Non-pigmented ciliary epithelial cell (primary cell): Measurements from ENCODE around the gene HS3ST3B1.

Experiments used
- DNase-seq: peaks from one replicate; pipeline ENCODE4 v3.0.0-alpha.2; 2010; ENCODE audit warnings: low read depth

Gene HS3ST3B1

DNA sequence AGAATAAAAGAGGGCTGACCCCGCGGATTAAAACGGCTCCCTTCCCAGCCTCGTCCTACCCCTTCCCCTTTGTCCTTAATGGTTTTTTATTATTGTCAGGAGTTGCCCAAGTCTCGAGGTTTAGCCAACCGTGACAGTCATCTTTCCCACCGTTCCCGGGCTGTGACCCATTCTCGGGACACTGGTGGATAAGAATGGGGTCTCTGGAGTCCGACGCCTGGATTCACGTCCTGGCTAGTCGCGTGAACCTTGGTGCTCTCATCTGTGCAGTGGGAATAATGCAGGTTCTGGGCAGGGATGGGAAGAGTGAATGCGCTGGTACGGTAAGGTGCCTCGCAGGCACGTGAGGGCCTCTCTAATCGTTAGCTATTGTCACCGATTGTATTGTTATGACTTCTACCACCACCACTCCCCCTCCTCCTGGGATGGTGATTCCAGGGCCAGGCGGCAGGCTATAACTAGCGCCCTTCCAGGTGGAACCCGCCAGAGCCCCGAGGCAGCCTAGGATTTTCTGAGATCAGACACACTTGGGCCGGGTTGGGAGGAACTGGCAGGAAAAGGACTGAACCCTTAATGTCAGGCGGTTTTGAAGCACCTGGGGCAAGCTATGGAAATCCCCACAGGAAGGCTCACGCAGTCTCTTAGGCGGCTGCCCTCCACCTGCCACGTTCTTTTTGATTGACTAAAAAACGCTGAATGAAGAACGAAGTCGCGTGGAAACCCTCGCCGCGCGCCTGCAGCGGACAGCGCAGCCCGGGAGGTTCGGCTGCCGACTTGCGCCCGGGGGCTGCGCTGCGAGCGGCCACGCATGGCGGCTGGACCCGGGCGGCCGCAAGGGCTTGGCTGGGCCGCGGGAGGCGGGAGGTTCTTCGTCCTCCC lies 2.7 kb downstream of the HS3ST3B1 start:
- no peak for DNase-seq

DNA sequence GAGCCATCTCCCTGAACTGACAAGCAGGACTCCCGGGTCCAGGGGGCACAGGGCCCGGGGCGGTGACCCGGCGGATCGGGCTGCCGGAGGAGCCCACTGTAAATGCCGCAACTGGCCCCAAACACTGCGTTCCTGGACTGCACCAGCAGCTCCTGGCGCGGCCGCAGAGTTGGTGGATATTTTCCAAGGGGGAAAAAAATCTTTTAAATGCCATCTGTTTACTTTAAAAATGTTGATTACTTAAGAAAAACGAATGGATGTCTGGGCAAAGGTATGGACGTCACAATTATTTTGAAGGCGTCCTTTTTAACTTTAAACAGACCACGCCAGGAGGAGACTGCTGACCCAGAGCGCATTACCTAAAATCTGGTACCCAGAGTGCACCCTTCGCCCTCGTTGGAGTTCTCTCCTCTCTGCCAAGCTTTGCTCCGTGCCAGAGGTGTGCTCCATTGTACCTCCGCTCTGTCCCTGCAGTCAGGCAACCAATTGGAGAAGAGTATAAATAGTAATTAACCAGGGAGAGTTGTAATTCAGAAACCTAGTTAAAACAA lies 3.4 kb downstream of the HS3ST3B1 start:
- DNase-seq, result no peak

DNA sequence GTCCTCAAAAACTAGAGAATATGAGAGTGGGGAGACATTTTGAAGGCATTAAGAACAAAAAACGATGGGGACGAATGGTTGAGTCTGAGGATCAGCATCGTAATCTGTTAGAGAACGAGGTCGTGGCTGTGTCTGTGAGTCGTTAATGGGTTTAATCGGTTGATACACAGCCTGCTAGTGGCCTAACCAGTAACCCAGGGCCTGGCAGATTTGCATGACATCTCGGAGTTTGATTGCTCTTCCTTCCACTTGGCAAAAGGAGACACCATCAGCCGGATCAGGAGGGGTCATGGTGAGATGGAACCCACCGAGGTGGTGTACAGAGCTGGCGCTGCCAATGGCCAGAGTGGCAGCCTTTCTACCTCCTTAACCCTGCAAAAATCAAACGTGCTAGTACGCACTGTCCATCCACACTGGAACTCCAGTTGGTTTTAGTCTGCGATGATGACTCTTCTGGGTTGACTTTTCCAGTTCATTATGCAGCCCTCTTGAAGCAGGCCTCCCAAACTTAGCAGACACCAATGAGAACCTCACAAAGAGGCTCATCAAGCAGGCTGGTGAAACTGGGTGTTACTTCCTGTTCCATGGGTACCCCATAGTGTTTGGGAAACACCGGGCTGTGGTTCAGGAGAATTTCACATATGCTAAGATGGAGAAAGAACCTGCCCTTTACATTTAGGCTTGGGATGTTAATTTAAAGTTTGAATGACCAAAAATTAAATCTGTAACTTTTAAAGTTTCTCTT lies 4.1 kb downstream of the HS3ST3B1 start:
- DNase-seq, result no peak

- no peak for DNase-seq
These were observed 5.1 kb downstream of the HS3ST3B1 start for GRCh38 chr17:14305785-14306496.

- no peak for DNase-seq
These were observed 5.7 kb downstream of the HS3ST3B1 start for GRCh38 chr17:14306596-14306995.

- DNase-seq, result peak; percentile 70
These were observed 6.7 kb downstream of the HS3ST3B1 start for GRCh38 chr17:14307560-14308024.

- DNase-seq, result no peak
These were observed 7.7 kb downstream of the HS3ST3B1 start for GRCh38 chr17:14308636-14308964.

DNA sequence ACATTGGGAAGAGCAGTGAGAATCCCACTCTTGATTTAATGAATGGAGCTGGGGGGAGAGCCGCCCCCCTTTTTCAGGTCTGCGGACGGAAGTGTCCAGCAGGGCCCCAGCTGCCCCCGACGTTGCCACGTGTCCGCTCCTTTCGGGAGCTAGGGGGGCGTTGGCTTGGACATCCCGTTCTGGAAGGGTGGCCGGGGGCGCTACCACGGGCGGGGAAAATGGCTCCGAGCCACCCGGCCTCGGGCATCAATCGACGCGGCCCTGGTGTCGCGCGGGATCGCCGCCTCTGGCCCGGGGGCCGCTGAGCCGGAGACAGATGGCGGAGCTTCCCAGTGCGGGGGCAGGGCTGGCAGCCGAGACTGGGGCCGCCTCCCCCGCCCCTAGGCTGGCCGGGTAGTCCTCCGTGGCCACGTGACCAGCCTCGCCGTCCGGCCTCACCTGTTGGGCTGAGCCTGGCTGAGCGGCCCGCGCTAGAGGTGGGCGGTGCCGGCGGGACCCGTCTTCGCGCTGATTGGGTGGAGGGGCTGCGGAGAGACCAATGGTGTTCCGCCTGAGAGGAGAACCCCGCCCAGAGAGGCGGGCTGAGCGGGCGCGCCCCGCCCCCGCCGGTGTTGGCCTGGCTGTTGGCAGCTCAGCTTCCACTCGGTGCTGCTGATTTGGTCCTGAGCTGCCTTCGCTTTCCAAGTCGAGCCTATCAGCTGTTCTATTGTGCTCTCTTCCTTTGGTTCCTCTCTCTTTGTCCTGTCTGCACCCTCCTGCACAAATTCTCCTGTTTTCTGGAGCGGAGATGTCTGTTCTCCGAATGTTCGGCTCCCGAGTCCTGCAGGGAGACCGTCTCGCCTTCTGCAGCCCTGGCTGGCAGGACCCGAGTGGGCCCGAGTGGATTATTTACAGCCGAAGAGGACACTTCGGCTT lies 8.3 kb downstream of the HS3ST3B1 start:
- peak; percentile 74 for DNase-seq

GRCh38 chr17:14310101-14310500 lies 9.2 kb downstream of the HS3ST3B1 start:
- no peak for DNase-seq

DNA sequence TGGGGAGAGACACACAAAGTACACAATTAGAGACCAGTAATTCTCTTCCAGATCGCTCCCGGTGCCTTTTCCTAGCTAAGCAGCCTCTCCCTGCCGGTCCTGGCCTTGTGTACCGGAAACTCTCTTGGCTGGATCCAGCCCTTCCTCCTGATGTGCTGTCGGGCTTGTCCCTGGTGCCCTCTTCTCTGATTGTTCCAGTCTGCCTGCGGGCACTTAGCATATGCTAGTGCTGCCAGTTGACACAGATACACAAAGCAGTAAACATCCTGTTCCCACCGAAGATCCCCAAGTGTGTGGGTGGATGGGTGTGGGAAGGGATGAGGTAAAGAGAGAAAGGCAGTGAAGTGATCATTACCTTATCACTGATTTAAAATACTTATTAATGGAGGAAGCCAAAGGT lies 9.7 kb downstream of the HS3ST3B1 start:
- DNase-seq, result no peak

DNA sequence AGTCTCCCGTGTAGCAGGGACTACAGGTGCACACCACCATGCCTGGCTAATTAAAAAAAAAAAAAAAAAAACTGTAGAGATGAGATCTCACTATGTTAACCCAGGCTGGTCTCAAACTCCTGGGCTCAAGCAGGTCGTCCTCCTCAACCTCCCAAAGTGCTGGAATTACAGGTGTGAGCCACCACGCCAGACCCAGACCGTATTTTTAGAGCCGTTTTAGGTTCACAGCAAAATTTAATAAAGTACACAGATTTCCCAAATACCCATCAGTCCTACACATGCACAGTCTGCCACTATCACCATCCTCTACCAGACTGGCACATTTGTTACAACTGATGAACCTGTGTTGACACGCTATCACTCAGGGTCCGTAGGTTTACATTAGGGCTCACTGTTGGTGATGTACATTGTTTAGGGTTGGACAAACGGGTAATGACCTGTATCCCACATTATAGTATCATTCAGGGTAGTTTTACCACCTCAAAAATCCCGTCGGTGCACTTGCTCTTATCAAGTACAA lies 10.4 kb downstream of the HS3ST3B1 start:
- no peak for DNase-seq

DNA sequence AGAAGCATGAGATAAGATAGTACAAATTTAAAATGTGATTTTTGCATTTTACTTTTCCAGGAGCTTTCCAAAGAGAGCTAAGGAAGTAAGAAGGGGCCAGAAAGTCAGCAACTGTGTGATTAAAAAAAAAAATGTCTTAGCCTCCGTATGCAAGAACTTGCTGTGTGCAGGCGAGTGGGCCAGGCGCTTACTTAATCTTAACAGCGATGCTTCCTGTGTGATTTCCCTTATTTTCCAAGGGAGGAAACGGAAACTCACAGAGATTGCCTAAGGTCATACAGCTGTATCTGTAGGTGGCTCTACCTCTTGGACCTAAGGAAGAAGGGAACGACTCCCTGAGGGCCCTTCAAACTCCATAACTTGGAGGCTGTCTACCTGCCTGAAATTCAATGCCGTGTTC lies 11.1 kb downstream of the HS3ST3B1 start:
- DNase-seq, result no peak

DNA sequence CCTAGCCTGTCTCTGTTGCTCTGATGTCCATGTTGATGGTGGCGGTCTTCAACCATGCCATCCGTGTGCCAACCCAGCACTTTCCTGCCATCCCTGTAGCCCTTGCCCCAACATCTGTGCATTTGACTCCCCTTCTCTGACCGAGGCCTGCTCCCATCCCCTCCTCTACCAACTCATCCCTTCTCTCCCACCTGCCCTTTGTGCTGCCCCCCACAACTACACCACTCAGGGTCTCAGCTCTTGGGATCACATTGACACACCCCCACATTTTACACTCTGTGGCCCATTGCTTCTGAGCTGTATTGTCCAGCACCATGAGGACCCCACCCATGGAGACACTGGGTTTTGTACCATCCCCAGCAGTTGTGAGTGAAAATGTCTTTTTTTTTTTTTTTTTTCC lies 11.6 kb downstream of the HS3ST3B1 start:
- no peak for DNase-seq

GRCh38 chr17:14316126-14316832 lies 15.4 kb downstream of the HS3ST3B1 start:
- DNase-seq, result no peak

- no peak for DNase-seq
These were observed 16.5 kb downstream of the HS3ST3B1 start for GRCh38 chr17:14317383-14317782.

GRCh38 chr17:14318109-14318917 lies 17.4 kb downstream of the HS3ST3B1 start:
- DNase-seq, result no peak

DNA sequence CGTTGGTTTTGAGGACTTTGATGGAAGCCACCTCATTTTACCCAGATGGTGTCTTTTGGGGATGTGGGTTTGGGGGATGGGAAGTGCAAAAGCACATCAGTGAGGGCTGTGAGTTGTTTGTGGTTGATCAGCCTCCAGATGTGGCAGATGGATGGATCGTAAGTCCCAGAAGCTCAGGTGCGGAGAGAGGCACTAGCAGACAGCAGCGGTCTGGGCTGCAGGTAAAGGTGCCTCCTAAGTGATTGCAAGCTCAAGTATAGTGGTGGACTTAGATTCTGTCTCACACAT lies 18.0 kb downstream of the HS3ST3B1 start:
- DNase-seq, result no peak

DNA sequence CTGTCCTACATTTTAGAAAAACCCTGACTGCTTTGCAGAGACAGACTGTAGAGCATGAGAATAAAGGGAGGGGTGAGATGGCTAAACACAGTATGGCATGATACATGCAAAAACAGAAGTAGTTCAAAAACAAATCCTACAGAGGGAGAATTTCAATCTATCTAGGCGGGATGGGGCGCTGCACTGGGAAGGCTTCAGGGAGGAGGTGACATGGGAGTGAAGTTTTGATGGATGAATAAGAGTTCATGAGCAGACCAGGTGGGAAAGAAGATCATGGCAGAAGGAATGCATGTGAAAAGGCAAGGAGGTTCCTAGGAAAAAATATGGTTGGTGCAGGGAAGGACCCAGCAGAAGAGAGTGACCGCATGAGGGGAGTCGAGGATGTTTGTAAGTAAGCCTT lies 19.2 kb downstream of the HS3ST3B1 start:
- DNase-seq, result no peak

DNA sequence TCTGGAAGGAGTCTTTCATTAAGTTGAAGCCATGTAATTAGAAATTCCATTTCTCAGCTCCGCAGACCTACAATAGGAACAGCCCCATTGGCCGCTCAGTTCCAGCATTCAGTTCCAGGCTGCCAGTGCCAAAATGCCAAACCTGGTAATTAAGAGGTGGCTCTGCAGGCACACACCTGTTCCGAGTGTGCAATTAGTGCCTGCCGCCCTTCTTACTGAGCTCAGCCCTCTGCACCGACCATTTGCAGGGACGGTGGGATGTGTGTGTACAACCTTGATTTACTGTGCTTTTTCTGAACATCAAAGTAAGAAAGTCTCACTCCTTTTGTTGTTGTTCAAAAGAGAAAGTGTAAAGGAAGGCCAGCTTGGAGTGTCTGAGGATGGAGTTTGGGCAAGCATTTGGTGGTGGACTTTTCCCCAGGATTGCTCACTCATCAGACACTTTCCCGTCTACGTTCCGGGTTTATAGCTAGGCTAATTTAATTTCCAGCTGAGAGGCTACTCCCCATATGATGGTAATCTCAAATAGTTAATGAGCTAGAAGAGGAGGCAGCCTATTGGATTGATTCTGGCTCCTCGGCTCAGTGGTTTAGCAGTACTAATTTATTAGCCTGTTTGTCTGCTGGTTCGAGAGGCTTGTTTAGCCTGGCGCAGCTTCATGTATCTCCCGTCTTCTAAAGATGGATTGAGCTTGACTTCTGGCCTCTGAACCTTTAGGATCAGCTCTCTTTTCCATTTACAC lies 20.0 kb downstream of the HS3ST3B1 start:
- DNase-seq, result no peak
